PFSK-1 (cell line): Measurements from ENCODE around the gene ZNF746.

Source experiments
- FOXP2 ChIP-seq: optimal IDR thresholded peaks from 2 replicates; pipeline ENCODE3; 2011; ENCODE audit warnings: borderline replicate concordance, control low read depth, inconsistent platforms; ENCODE audit not compliant: insufficient read depth; ENCODE audit errors: extremely low read length, extremely low read depth
- POLR2AphosphoS5 ChIP-seq: IDR thresholded peaks from 2 replicates; pipeline ENCODE4 v1.6.1; 2012; ENCODE audit warnings: low read depth, mild to moderate bottlenecking, control low read depth, low read length, moderate library complexity
- REST ChIP-seq, 2 experiments: IDR thresholded peaks; 2 replicates each; pipeline versions ENCODE4 v1.6.1 to v1.8.0; 2011 to 2012; ENCODE audit warnings: low read depth in 2 of 2, low read length in 2 of 2, control low read depth in 1 of 2, inconsistent platforms in 1 of 2, mild to moderate bottlenecking in 1 of 2, moderate library complexity in 1 of 2; ENCODE audit not compliant: insufficient read depth in 1 of 2
- SIN3A ChIP-seq: IDR thresholded peaks from 2 replicates; pipeline ENCODE4 v1.6.1; 2012; ENCODE audit warnings: mild to moderate bottlenecking, low read length, moderate library complexity, borderline replicate concordance; ENCODE audit not compliant: insufficient read depth
- TAF1 ChIP-seq: IDR thresholded peaks from 2 replicates; pipeline ENCODE4 v1.6.1; 2012; ENCODE audit warnings: low read length, control low read depth, borderline replicate concordance; ENCODE audit not compliant: insufficient read depth

ZNF746 gene

DNA sequence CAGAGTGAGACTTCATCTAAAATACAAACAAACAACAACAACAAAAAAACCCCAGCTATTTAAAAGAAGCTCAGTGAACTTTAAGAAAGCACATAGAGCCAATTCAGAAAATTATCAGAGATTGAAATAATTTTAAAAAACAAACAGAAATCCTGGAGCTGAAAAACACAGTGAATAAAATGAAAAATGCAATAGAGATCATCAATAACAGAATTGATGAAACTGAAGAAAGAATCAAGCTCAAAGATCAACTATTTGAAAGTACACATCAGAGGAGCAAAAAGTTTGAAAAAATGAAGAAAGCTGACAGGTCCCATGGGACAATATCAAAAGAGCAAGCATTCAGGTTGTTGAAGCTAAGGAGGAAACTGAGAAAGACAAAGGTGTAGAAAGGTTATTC is 12.2 kb upstream of the ZNF746 start:
- TF ChIP-seq FOXP2 (no peak), REST (IDR thresholded peaks at IDR 0.05; ENCODE audit: insufficient read depth in 1 of 2, low read depth in 2 of 2, low read length in 2 of 2) (no peak)

DNA sequence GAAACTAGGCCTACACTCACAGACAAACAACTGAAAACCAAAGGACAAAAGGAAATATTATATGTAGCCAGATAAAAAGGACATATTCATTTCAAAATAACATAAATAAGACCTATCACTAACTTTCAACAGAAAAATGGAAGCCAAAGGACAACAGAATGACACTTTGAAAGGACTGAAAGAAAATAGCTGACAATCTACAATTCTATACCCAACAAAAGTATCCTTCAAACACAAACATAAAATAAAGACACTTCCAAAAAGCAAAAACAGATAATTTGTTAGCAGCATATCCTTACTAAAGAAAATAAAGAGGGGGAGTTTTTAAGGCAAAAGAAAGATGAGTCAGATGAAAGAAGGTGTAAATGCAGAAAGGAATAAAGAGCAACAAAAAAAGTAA is 7.9 kb upstream of the ZNF746 start:
- TF ChIP-seq POLR2AphosphoS5 (no peak), SIN3A (no peak), FOXP2 (no peak), REST (IDR thresholded peaks at IDR 0.05; ENCODE audit: insufficient read depth in 1 of 2, low read depth in 2 of 2, low read length in 2 of 2) (no peak), TAF1 (no peak)

DNA sequence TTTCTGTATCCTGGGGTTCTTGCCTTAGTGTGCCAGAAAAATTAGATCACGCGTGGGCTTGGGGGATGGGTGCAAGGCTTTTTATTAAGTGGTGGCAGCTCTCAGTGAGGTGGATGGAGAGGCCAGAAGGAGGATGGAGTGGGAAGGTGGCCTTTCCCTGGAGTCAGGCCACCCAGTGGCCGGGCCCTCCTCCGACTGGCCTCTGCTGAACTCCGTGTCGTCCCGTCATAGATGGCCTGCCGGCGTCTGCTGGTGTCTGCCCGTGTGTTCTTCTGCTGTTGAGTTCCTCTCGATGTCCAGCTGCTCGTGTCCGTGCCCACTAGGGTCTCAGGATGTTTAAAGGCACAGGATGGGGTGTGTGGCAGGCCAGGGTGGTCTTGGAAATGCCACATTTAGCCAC is 4.0 kb upstream of the ZNF746 start:
- TF ChIP-seq REST (IDR thresholded peaks at IDR 0.05; ENCODE audit: insufficient read depth in 1 of 2, low read depth in 2 of 2, low read length in 2 of 2), result no peak
- TF ChIP-seq SIN3A, result no peak
- TF ChIP-seq FOXP2, result no peak
- TF ChIP-seq POLR2AphosphoS5, result no peak
- TF ChIP-seq TAF1, result no peak

DNA sequence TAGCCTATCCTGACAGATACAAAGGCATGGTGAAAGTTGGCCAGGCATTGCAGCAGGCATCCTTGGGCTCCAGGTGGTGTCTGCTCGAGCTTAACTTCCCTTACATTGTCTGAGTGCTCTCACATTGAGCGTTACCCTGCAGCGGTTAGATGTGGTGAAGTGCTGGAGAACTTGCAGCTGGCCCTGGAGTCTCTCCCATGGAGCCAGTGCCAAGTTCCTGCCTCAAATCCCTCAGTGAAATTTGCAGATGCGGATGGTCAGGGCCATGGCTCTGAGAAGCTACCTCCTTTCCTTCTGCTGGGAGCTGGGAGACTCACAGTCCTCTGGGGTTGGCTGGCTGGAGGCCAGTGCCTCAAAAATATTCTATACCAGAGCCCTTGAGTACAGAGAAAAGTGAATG is 3.3 kb upstream of the ZNF746 start:
- no peak for TF ChIP-seq SIN3A
- no peak for TF ChIP-seq REST (IDR thresholded peaks at IDR 0.05; ENCODE audit: insufficient read depth in 1 of 2, low read depth in 2 of 2, low read length in 2 of 2)
- no peak for TF ChIP-seq FOXP2
- no peak for TF ChIP-seq TAF1
- no peak for TF ChIP-seq POLR2AphosphoS5

DNA sequence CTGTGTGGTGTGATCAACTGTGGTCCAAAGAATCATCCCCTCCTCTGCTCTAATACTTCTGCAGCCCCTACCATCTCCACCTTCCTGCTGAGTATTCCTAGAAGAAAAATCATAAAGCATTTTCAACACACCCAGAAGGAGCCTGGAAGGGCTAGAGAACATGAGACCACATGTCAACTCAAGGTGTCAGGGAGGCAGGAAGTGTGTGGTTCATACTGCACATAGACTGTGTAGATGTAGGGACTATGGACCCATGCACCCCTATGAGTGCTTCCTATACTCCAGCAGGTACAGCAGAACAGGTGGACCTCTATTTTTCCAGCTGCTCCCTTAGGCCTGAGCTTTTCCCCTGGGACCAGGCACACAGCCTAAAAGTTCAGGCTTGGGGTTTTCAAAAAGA is 2.6 kb upstream of the ZNF746 start:
- no peak for TF ChIP-seq TAF1
- no peak for TF ChIP-seq SIN3A
- no peak for TF ChIP-seq FOXP2
- no peak for TF ChIP-seq REST (IDR thresholded peaks at IDR 0.05; ENCODE audit: insufficient read depth in 1 of 2, low read depth in 2 of 2, low read length in 2 of 2)
- no peak for TF ChIP-seq POLR2AphosphoS5
